Caco-2 (cell line): ENCODE data around the gene CDKN2B-AS1. TPM values are rescaled to one million over a fixed set of nuclear protein-coding genes. Genes with fewer than 3 reads are reported as not detected.

Experiments
- BruUV-seq: library from RNA; stranded (reverse); fragments of 400-500 nt; replicated peaks from 2 replicates; lab custom pipeline; 2021; lab: Mats Ljungman, UMichigan
- CTCF ChIA-PET: fragments of 300-600 bp; sonication (Branson Sonifier 250); formaldehyde crosslinking; loops from one replicate; lab custom pipeline; 2022; ENCODE audit warnings: antibody characterized with exemption; lab: Charles Lee
- POLR2A ChIA-PET: fragments of 300-600 bp; sonication (Branson Sonifier 250); formaldehyde crosslinking; loops from one replicate; lab custom pipeline; 2022; ENCODE audit warnings: antibody characterized with exemption; lab: Charles Lee
- DNase-seq, 2 experiments: peaks; one replicate each; pipeline versions ENCODE4 v3.0.0 to v3.0.0-alpha.2; 2020 to 2022
- H3K27me3 ChIP-seq: replicated peaks from 2 replicates; pipeline ENCODE4 v1.6.0; 2011; ENCODE audit warnings: low read length; ENCODE audit not compliant: control insufficient read depth, insufficient read depth
- H3K36me3 ChIP-seq: 2 replicates; pipeline ENCODE4 v1.5.1; 2011; ENCODE audit warnings: low read length; ENCODE audit not compliant: control insufficient read depth, insufficient read depth
- H3K4me1 ChIP-seq: fragments of 250-450 bp; sonication (Bioruptor Pico); 2 replicates; pipeline ENCODE4 v1.5.1; 2020; ENCODE audit warnings: mild to moderate bottlenecking
- H3K4me3 ChIP-seq: 2 replicates; pipeline ENCODE4 v1.5.1; 2011; ENCODE audit warnings: low read depth, mild to moderate bottlenecking, control low read depth, low read length
- H3K9me3 ChIP-seq: fragments of 250-450 bp; sonication (Bioruptor Pico); 2 replicates; pipeline ENCODE4 v1.5.1; 2020; ENCODE audit warnings: mild to moderate bottlenecking, moderate library complexity
- H3K27ac Mint-ChIP-seq: one replicate; pipeline ENCODE4 v1.8.0; 2022; ENCODE audit warnings: mixed read lengths; ENCODE audit not compliant: unreplicated experiment
- H3K27me3 Mint-ChIP-seq: one replicate; pipeline ENCODE4 v1.8.0; 2022; ENCODE audit warnings: mixed read lengths; ENCODE audit not compliant: insufficient read depth, unreplicated experiment
- H3K36me3 Mint-ChIP-seq: one replicate; pipeline ENCODE4 v1.8.0; 2022; ENCODE audit warnings: mild to moderate bottlenecking, mixed read lengths; ENCODE audit not compliant: insufficient read depth, unreplicated experiment
- H3K4me1 Mint-ChIP-seq: one replicate; pipeline ENCODE4 v1.8.0; 2022; ENCODE audit warnings: low read depth, mixed read lengths; ENCODE audit not compliant: unreplicated experiment
- H3K4me3 Mint-ChIP-seq: one replicate; pipeline ENCODE4 v1.8.0; 2022; ENCODE audit warnings: mild to moderate bottlenecking, moderate library complexity, mixed read lengths; ENCODE audit not compliant: unreplicated experiment
- H3K9me3 Mint-ChIP-seq: one replicate; pipeline ENCODE4 v1.8.0; 2022; ENCODE audit warnings: mixed read lengths; ENCODE audit not compliant: unreplicated experiment
- intact Hi-C: fragments of 100-400 bp; cut with micrococcal nuclease; formaldehyde crosslinking; loops from one replicate; pipeline ENCODE4 v1.10.0; 2022; ENCODE audit not compliant: unreplicated experiment
- total RNA-seq: library from RNA; stranded (reverse); gene quantifications from 2 replicates; pipeline ENCODE4 v1.2.3, GENCODE V29; 2022
- TF ChIP-seq, protein P1 (sequence below), 2 experiments: fragments of 200-600 bp in 1 of 2; IDR thresholded peaks; 1 replicate in 1 of 2; 2 replicates in 1 of 2; pipeline versions ENCODE4 v1.5.1 to v1.8.0; 2011 to 2022; ENCODE audit warnings: antibody characterized with exemption in 1 of 2, control low read depth in 1 of 2, inconsistent platforms in 1 of 2, low read depth in 1 of 2, low read length in 1 of 2, mild to moderate bottlenecking in 1 of 2, moderate library complexity in 1 of 2; ENCODE audit not compliant: insufficient read depth in 1 of 2, severe bottlenecking in 1 of 2, unreplicated experiment in 1 of 2

CDKN2B-AS1 gene
- total RNA-seq, 1 experiment from 2014 or later = 1.2 TPM

GRCh38 chr9:22124263-22125011 is 129.8 kb downstream of the CDKN2B-AS1 start:
- no TSS peak for BruUV-seq
- H3K4me3 Mint-ChIP-seq = peak overlapping the region; percentile 25
- Histone ChIP-seq H3K36me3 (no peaks in the 10 kb centered on the region), H3K4me3 (no peak overlapping the region), H3K27me3 (no peaks in the 10 kb centered on the region), H3K4me1 (peaks cover 10% of the 10 kb centered on the region; the same call in 1 of the 2 replicates), H3K9me3 (peaks cover 3% of the 10 kb centered on the region; the same call in 1 of the 2 replicates)
- CTCF ChIA-PET = no interaction called here
- DNase-seq = peak; percentile 39 to 70
- peaks cover 2% of the 10 kb centered on the region for H3K27me3 Mint-ChIP-seq
- intact Hi-C loops = loop anchor here (1.0 kb wide), 1 partner anchor 15 kb away; no protein-coding TSS in a partner anchor
- H3K9me3 Mint-ChIP-seq = no peaks in the 10 kb centered on the region
- TF ChIP-seq, protein P1, sequence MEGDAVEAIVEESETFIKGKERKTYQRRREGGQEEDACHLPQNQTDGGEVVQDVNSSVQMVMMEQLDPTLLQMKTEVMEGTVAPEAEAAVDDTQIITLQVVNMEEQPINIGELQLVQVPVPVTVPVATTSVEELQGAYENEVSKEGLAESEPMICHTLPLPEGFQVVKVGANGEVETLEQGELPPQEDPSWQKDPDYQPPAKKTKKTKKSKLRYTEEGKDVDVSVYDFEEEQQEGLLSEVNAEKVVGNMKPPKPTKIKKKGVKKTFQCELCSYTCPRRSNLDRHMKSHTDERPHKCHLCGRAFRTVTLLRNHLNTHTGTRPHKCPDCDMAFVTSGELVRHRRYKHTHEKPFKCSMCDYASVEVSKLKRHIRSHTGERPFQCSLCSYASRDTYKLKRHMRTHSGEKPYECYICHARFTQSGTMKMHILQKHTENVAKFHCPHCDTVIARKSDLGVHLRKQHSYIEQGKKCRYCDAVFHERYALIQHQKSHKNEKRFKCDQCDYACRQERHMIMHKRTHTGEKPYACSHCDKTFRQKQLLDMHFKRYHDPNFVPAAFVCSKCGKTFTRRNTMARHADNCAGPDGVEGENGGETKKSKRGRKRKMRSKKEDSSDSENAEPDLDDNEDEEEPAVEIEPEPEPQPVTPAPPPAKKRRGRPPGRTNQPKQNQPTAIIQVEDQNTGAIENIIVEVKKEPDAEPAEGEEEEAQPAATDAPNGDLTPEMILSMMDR (IDR thresholded peaks at IDR 0.05; ENCODE audit: insufficient read depth in 1 of 2, low read depth in 1 of 2, low read length in 1 of 2, severe bottlenecking in 1 of 2, unreplicated experiment in 1 of 2) = no peak
- no peaks in the 10 kb centered on the region for H3K36me3 Mint-ChIP-seq
- no peak overlapping the region for H3K27ac Mint-ChIP-seq
- POLR2A ChIA-PET = no interaction called here
- H3K4me1 Mint-ChIP-seq = peaks cover 17% of the 10 kb centered on the region

DNA sequence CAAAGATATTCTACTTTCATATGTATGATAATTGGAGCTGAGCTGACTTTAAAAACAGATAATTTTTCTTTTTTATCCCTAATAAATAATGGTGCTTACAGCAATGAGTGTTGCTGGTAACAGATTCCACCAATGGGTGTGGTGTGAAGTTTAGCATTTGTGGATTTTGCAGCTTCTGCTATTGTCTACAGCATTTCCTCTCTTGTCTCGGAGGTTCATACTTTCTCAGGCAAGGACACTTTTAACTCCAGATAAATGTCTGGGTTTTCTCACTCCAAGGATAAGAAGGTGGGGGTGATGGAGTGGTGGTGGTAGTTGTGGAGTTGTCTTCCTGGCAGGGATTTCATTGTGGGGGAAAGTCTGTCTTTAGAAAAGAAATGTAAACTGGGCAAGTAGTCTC is 134.5 kb downstream of the CDKN2B-AS1 start:
- TF ChIP-seq, protein P1 (IDR thresholded peaks at IDR 0.05; ENCODE audit: insufficient read depth in 1 of 2, low read depth in 1 of 2, low read length in 1 of 2, severe bottlenecking in 1 of 2, unreplicated experiment in 1 of 2) = no peak
- H3K27me3 Mint-ChIP-seq = peaks cover 2% of the 10 kb centered on the region
- no peak overlapping the region for H3K4me3 ChIP-seq
- H3K9me3 Mint-ChIP-seq = no peaks in the 10 kb centered on the region
- ChIA-PET CTCF (no interaction called here), POLR2A (no interaction called here)
- no peak for DNase-seq
- H3K4me3 Mint-ChIP-seq = no peak overlapping the region
- H3K36me3 ChIP-seq = no peaks in the 10 kb centered on the region
- H3K9me3 ChIP-seq = no peaks in the 10 kb centered on the region
- no peaks in the 10 kb centered on the region for H3K27me3 ChIP-seq
- intact Hi-C loops = no loop called here
- H3K36me3 Mint-ChIP-seq = no peaks in the 10 kb centered on the region
- BruUV-seq = no TSS peak
- no peak overlapping the region for H3K27ac Mint-ChIP-seq
- H3K4me1 ChIP-seq = peaks cover 8% of the 10 kb centered on the region; the same call in 1 of the 2 replicates
- H3K4me1 Mint-ChIP-seq = peaks cover 7% of the 10 kb centered on the region

- H3K4me3 Mint-ChIP-seq = no peak overlapping the region
- no peak overlapping the region for H3K27ac Mint-ChIP-seq
- H3K4me3 ChIP-seq = no peak overlapping the region
- intact Hi-C loops = no loop called here
- no peaks in the 10 kb centered on the region for H3K36me3 ChIP-seq
- H3K4me1 ChIP-seq = peaks cover 7% of the 10 kb centered on the region; the same call in 1 of the 2 replicates
- ChIA-PET POLR2A (no interaction called here), CTCF (no interaction called here)
- BruUV-seq = no TSS peak
- H3K9me3 Mint-ChIP-seq = no peaks in the 10 kb centered on the region
- H3K27me3 Mint-ChIP-seq = peaks cover 2% of the 10 kb centered on the region
- H3K9me3 ChIP-seq = no peaks in the 10 kb centered on the region
- no peaks in the 10 kb centered on the region for H3K36me3 Mint-ChIP-seq
- H3K27me3 ChIP-seq = no peaks in the 10 kb centered on the region
- DNase-seq = no peak
- TF ChIP-seq, protein P1 (IDR thresholded peaks at IDR 0.05; ENCODE audit: insufficient read depth in 1 of 2, low read depth in 1 of 2, low read length in 1 of 2, severe bottlenecking in 1 of 2, unreplicated experiment in 1 of 2) = no peak
- peaks cover 6% of the 10 kb centered on the region for H3K4me1 Mint-ChIP-seq
Observed at GRCh38 chr9:22129633-22130032, 135.0 kb downstream of the CDKN2B-AS1 start.
